GM18867 (cell line): ENCODE measurements around the gene ACTN1.
"Not testable (repeated sequence)": the region's sequence is repeated elsewhere in the genome, so short reads cannot be mapped to it uniquely, and the experiment has no call there.

ENCODE experiments used
- ATAC-seq: cut with Tn5 transposase; IDR thresholded peaks from one replicate; pipeline ENCODE4 v1.9.1; 2021; ENCODE audit warnings: mild to moderate bottlenecking, moderate library complexity; ENCODE audit not compliant: unreplicated experiment

Gene ACTN1

DNA sequence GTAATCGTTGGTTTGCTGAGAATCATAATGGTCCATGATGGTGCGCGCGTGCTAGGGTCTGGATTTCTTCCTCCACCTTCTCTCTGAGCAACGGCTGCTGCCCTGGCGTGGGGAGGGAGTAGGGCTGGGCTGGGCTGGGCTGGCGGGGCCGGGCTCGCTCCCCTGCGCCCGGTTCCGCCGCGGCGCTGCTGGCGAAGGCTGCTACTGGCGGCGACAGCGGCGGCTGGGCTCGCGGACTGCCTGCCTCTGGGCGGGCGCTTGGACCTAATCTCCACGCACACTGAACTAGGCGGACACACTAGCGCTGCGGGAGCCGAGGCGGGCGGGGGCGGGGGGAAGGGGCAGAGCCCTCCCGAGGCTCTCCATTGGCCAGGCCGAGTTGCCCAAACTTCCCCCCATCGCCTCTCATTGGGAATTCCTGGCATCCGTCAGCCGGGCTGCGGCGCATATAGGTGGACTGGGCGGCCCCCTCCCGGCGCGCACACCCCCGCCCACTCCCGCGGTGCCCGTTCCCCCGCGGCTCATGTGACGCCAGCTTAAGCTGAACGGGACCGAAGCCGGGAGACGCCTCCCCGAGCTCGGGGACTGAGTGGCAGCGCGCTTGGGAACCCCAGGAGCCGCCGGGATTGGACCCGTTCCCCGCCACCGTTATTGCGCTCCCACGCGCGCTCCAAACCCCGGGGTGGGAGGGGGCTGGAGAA is at the start of gene ACTN1:
Gene ACTN1, minus strand, starts transcription at position 282 of the 701 bp plus-strand sequence. Its CDS starts 246 bp downstream, at position 36.
- no peak for ATAC-seq

DNA sequence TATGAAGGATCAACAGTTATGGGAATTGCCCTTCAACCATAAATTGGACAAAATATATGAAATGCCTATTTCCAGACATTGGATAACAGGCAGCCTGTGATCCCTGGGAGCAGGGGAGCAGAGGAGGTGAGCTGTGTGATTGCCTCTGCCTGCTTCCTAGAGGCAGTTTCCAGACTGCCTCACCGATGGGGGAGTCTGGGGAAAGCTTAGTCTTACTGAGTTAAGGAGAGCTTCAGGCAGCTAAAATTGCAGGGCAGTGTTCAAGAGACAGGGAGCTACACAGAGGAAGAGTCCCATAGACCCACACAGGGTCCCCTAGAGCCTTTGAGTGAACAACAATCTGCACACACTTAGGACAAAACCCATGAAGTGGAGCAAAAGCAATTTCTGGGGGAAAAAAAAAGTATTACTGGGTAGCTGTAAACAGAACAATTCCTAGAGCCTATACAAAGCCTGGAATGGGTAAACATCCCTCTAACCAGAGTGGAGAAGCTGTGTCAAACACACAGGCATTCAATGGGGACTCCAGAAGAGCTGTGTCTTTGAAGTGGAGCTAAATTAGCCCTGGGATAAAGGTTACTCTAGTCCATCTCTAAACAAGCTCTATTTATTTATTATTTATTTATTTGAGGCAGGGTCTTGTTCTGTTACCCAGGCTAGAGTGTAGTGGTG is 48.3 kb upstream of the ACTN1 start:
- no peak for ATAC-seq

DNA sequence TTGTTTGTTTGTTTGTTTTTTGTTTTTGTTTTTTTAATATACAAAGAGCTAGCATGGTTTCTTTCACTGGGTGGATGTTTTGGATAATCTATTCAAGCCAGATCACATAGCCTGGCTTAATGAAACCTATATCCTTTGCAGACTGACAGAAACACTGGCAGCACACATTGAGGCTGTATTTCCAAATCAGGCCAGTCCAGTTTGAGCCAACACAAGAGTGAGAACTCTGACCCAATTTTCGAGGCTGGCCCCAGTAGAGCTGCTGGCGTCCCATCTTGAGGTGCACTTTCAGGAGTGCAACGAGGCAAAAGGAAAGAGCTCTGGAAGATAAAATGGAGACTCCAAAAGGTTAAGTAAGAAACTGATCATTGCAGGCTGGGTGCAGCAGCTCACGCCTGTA is 43.9 kb upstream of the ACTN1 start:
- ATAC-seq = no peak

DNA sequence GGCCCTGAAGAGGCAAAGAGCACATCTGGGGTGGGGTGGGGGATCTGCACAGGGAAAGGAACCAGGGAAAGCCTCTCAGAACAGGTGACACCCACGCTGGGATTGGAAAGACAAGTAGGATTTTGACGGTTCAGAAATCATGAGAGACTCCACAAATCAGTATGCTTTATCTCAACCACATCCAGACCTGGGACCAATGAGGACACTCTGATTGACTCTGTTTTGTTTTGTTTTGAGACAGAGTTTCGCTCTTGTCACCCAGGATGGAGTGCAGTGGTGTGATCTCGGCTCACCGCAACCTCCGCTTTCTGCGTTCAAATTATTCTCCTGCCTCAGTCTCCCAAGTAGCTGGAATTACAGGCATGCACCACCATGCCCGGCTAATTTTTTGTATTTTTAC is 43.0 kb upstream of the ACTN1 start:
- ATAC-seq = not testable (repeated sequence)

DNA sequence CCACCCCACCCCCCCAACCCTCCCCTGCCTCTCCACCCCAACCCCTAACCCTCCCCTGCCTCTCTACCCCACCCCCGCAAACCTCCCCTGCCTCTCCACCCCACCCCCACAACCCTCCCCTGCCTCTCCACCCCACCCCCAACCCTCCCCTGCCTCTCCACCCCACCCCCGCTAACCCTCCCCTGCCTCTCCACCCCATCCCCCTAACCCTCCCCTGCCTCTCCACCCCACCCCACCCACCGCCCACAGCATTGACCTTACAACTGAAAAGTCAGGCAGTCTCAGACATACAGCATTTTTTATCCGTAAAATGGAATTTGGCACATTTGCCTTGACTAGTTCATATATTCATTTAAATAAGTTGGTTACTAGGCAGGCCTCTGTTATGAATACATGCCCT is 38.6 kb upstream of the ACTN1 start:
- no peak for ATAC-seq

DNA sequence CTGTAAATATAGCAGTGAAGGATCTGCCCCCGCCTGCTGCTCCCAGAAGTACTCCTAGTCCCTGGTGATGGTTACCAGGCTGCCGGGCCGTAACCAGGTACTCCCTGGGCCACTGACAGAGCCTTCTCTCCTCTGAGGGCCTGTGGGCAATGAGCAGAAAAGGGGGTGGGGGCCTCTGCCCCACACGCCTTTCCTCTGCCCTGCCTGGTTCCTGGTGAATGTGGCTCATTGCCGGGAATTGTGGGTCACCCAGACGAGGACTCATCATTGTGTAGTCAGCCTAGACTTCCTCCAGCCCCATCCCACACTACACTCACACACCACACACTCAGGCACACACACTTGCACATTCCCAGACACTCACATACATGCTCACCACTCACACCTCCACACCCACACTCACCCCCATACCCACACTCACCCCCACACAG is 35.7 kb upstream of the ACTN1 start:
- no peak for ATAC-seq

DNA sequence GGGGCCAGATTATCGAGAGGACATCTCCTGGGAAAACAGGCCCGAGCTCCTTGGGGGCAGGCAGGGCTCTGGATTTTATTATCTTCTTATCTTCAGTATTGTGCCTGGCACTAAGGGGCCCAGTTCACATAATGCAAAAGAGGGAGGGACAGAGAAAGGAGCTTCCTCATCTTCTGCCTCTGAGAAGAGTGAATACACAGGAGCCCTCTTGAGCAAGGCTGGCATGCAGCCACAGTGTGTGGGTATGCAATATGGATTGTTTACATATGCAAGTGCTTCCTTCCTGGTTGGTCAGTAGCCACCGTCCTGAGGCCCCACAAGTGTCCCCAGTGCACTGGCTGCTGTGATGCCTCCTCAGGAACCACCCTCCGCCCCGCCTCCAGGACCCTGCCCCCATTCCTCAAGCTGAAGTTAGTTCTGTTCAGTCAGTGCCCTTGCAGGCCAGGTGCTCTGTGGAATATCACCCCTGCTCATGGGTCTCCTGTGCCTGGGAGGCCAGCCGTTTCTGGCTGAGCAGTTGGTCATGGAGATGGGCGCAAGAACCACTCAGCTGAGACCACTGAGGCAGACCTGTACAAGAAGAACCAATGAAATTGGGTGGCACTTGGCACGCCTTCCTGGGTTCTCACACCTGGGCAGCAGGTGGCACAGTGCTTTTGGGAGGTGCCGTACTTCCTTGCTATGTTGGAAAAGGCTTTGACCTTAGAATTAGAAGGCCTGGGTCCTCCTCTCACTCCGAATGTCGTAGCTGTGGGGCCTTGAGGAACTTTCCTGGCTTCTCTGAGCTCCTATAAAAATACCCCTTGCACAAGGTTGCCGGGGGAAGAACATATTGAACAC is 35.1 kb upstream of the ACTN1 start:
- no peak for ATAC-seq

DNA sequence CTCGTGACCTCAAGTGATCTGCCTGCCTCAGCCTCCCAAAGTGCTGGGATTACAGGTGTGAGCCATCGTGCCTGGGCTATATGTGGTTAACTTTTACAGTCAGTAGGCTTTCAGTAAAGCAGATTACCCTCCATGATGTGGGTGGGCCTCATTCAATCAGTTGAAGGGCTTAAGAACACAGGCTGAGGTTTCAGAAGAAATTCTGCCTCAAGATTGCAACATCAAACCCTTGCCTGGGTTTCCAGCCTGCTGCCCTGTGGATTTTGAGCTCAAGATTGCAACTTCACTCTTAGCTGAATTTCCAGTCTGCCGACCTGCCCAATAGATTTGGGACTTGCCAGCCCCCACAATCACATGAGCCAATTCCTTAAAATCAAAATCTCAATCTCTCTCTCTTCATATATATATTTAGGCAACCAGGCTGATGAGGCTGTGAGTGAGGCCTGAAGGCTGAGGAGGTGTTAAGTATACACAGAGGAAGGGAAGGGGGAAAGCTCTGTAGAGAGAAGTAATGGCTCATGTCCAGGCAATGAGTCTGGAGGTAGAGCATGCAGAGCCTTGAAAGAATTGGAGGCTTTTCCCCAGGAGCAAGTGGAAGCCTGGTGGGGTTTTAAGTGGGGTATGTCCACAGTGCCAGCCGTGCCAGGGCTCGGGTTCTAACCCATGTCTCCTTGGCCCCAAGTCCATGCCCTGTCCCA is 33.3 kb upstream of the ACTN1 start:
- no peak for ATAC-seq

DNA sequence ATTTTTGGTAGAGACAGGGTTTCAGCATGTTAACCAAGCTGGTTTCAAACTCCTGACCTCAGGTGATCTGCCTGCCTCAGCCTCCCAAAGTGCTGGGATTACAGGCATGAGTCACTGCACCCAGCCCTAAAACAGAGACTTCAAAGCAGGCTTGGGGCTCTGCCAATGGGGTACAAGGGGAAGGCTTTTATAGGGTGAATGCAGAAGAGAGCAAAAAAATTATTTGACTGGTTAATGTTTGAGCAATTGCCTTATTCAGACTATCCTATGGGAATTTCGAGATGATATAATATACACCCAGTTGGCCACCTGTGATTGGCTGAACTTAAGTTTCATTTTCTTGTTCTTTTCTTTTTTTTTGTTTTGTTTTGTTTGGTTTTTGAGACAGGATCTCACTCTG is 31.5 kb upstream of the ACTN1 start:
- ATAC-seq = no peak

DNA sequence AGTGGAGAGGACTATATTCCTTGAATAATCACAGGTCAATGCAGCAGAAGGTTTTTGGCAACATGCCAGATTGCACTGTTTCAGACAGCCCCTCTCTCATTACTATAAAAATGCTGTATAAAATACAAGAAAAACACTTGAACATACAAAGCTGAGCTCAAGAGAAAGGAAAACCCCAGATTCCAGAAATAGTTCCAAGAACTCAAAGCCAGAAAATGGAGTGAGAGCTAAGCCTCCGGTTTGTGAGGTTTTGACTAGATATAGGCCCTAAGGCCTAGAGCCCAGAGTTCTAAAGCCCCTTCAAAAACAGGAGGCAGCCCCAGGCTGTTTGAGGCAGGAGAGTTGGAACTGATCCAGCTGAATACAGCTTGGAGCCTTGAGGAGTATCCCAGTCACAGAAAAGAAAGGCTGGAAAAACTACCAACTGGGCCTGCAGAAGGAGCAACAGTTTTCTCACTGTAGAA is 29.4 kb upstream of the ACTN1 start:
- no peak for ATAC-seq

DNA sequence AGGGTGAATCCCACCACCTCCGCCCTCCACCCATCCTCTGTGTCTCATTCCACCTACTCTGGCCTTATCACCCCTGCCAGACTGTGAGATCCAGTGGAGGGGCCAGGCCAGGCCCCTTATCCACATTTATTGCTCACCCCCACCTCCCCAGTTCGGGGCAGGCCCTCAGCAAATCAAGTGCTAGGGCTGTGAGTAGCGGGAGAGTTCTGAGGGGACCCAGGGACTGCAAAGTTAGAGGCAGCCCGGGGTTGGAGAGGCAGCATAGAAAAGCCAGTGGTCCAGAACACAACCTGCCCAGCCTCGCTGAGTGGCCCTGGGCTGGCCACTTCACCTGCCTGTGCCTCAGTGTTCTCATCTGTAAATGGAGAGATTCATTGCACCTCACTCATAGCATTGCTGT is 27.2 kb upstream of the ACTN1 start:
- ATAC-seq = no peak

DNA sequence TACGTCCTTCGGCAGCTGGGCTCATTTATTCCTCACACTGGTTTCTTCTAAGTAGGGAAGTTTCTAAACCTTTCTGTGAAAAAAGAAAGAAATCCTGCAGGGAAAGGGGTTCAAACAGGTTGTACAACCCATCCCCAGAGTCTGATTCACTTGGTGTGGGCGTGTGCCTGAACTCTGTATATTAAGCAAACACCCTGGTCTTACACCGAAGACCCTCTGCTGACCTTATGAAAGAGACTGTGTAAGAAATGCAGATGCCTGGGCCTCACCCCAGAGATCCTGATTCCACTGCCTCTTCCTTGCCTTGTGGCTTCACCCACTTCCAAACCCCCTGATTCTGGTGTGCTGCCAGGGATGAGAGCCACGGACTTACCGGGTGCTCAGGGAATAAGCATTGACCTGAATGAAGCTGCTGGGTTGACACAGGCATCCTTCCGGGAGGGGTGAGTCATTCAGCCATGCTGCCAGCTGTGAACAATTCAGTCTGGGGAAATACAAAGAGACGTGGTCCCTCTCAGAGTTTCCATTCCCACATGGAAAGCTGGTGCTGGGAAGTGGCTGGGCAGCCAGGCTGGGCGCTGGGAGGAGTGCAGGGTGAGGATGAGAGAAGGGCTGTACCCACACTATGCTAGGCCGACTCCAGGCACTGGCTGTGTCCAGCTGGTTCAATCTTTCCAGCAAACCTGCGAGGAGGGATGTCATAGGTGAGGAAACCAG is 26.5 kb upstream of the ACTN1 start:
- no peak for ATAC-seq

DNA sequence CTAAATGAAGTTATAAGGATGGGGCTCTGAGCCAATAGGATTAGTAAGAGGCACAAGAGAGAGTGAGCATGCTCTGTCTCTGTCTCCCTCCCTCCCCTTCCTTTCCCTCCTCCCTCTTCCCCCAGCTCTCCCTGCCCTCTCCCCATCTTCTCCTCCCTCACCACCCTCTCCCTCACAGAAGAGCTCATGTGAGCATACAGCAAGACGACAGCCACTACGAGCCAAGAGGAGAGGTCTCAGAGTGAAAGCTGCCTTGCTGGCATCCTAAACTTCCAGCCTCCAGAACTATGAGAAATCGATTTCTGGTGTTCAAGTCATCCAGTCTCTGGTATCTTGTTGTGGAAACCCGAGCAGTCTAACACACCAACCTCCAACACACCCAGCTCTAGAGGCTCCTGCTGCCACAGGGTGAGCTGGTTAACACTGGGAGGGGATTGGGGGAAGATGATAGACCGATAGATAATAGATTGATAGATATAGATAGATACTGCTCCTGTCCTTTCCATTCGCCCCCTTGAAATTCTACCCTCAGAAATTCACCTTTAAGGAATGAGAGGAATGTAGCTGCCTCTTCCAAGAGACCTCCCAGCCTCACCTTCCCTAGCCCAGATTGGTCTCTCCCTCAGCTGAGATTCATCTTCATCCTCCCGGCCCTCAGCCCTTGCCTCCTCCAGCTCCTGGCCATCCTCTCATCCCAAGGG is 25.8 kb upstream of the ACTN1 start:
- ATAC-seq = no peak

DNA sequence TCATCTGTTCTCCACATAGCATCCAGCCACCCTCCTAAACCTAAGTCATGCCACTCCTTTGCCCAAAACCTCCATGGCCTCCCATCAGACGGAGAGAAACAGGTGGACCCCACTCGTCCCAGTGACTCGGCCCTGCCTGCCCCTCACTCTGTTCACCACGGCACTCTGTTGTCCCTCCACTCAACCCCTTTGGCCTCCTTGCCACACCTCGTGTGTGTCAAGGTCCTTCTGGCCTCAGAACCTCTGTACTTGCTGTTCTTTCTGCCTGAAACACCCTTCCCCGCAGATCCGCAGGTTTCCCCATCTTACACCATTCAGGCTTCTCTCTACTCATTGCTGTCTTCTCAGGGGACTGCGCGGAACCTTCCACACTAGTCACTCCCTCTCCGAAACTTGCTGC is 24.5 kb upstream of the ACTN1 start:
- no peak for ATAC-seq

DNA sequence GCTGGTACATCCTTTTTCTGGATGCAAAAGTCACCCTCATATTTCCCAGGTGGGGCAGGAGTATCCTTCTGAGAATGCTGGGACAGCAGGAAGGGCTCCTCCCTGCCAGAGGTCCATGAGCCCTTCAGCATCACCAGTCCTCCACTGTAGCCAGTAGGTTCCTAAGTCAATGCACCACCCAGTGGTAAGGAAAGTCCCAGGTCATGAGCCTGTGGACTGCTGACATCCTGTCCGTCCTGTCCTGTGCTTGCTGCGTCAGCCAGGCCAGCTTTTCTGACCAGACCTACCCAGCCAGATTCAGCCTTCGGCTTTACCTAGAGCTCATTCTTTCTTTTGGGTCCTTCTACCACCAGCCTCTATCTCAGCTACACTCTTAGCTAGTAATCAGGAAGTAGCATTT is 23.0 kb upstream of the ACTN1 start:
- ATAC-seq = no peak

DNA sequence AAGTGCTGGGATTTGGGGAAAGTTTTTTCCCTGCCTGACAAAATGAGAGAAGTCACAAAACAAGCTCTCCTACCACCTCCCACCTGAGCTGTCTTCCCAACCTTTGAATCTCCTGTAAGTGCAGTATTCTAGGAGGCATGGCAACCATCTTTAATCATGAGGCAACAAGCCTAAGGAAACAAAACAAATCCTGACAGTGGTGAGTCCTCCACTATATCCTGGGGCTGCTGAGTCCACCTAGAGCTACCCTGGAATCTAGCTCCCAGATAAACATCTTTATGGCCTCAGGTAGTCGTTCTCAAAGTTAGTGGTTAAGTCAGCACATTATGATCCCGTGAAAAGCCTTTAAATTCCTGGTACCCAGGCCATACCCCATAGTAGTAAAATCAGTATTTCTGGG is 22.3 kb upstream of the ACTN1 start:
- no peak for ATAC-seq

DNA sequence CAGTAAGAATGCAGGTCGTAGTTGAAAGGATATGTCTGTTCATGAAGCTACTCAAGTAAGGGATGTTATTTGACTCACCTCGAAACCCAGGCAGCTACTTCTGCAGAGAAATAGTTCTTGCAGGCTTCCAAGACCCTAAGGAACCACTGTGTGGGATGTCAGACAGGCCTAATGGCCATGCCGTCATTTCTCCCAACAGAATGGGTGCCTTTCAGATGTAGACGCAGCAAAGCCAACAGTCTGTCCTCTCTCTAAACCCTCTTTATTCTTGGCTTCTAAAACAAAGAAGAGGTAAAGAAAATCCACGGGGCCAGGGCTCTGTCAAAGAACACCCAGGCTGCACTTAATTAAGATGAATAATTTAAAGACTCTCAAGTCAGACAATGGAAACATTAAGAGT is 19.0 kb upstream of the ACTN1 start:
- no peak for ATAC-seq

DNA sequence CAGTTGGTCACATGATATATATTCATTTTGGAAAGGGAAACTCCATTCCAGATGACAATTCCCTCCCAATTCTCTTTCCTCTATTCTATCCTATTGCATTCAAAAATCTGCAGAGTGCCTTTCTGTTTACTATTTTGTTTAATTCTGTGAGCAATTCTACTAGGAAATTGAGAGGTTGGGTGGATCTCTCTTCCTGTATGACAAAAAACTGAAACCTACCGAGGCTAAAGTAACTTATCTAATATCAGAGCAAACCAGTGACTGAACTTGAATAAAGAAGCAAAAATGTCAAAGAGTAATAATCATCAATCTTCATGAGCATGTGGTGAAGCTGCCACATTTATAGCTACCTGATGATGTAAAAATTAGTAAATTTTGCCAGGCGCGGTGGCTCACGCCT is 16.6 kb upstream of the ACTN1 start:
- ATAC-seq = no peak

DNA sequence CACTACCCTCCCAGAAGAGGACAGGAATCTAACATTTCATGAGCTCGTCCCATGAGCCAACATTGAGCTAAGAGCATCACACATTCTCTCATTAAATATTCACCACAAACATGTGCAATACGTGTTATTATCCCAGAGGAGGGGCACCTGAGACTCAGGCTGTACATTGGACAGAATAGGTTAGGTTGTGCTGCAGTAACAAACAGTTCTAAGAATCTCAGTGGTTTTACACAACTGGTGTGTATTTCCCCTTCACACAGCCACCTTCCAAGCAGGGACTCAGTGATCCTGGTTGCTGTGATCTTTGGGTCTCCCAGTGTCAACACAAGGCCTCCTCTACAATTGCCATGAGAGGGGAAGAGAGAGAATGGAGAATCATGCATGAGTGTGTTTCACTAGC is 15.0 kb upstream of the ACTN1 start:
- ATAC-seq = no peak

DNA sequence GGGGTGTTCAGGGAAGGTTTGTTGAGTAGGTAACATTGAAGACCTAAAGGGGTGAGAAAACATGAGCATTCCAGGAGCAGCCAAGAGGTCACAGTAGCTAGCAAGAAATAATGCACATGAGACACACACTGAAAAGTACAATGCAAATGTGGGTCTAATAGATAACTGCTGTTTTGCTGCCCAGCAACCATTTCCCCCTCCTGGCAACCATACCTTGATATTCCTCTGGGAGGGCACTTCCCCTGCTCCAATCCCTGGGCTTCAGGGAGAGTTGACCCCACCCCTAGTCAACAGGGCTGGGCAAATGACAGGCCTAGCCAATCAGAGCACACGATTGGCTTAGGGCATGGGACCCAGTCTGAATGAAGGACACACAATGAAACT is 8.5 kb upstream of the ACTN1 start:
- no peak for ATAC-seq
